H1 (cell line): ENCODE measurements around the gene FAM25A. TPM values are rescaled to one million over a fixed set of nuclear protein-coding genes. Genes with fewer than 3 reads are reported as not detected.

Experiments used
- CTCF ChIA-PET: fragments of 300-600 bp; sonication (Branson Sonifier 250); formaldehyde crosslinking; loops from one replicate; lab custom pipeline; 2021; ENCODE audit not compliant: partially characterized antibody; lab: Charles Lee
- POLR2A ChIA-PET: fragments of 300-600 bp; sonication (Branson Sonifier 250); formaldehyde crosslinking; loops from one replicate; lab custom pipeline; 2021; ENCODE audit warnings: inconsistent platforms; ENCODE audit not compliant: partially characterized antibody; lab: Charles Lee
- DNase-seq, 2 experiments: peaks; one replicate each; pipeline versions ENCODE4 v3.0.0 to v3.0.0-alpha.2; 2010 to 2022; ENCODE audit warnings: low spot score in 2 of 2, low read depth in 1 of 2, mixed read lengths in 1 of 2
- FAIRE-seq: peaks from 2 replicates; lab custom pipeline; 2011; peaks lifted over from hg19 to GRCh38; lab: Jason Lieb, UNC
- H2AFZ ChIP-seq: 2 replicates; pipeline ENCODE4 v1.8.1; 2012; ENCODE audit warnings: low read length, inconsistent platforms
- H2AK5ac ChIP-seq: 2 replicates; pipeline ENCODE4 v1.6.1; 2013; ENCODE audit warnings: low read depth, low read length
- H2BK120ac ChIP-seq: replicated peaks from 2 replicates; pipeline ENCODE3; 2013; ENCODE audit warnings: low read depth, low read length, inconsistent platforms
- H2BK12ac ChIP-seq: 2 replicates; pipeline ENCODE4 v1.6.1; 2013; ENCODE audit warnings: low read depth, low read length
- H2BK15ac ChIP-seq: 2 replicates; pipeline ENCODE4 v1.6.1; 2013; ENCODE audit warnings: low read length
- H2BK20ac ChIP-seq: 2 replicates; pipeline ENCODE4 v1.6.1; 2013; ENCODE audit warnings: low read length
- H2BK5ac ChIP-seq: 2 replicates; pipeline ENCODE4 v1.6.1; 2013; ENCODE audit warnings: low read depth, low read length
- H3K14ac ChIP-seq: 2 replicates; pipeline ENCODE4 v1.6.1; 2013; ENCODE audit warnings: inconsistent platforms; ENCODE audit not compliant: insufficient read length
- H3K18ac ChIP-seq: 2 replicates; pipeline ENCODE4 v1.6.1; 2013; ENCODE audit warnings: low read length; ENCODE audit errors: extremely low read depth
- H3K23ac ChIP-seq: 2 replicates; pipeline ENCODE4 v1.6.1; 2013; ENCODE audit warnings: inconsistent platforms; ENCODE audit not compliant: insufficient read length
- H3K23me2 ChIP-seq: 2 replicates; pipeline ENCODE4 v1.6.1; 2013; ENCODE audit warnings: low read depth, low read length
- H3K27ac ChIP-seq: 2 replicates; pipeline ENCODE4 v1.6.1; 2011; ENCODE audit warnings: low read depth, low read length, inconsistent platforms
- H3K27me3 ChIP-seq, 4 experiments: replicated peaks in 1 of 4; 1 replicate in 1 of 4; 2 replicates in 3 of 4; pipeline versions ENCODE4 v1.6.1 to v1.8.1; 2011 to 2013; ENCODE audit warnings: low read length in 3 of 4, mild to moderate bottlenecking in 3 of 4, inconsistent platforms in 2 of 4, mixed read lengths in 2 of 4, moderate library complexity in 1 of 4; ENCODE audit not compliant: control insufficient read depth in 3 of 4, insufficient read depth in 3 of 4; ENCODE audit errors: extremely low read depth in 1 of 4
- H3K36me3 ChIP-seq, 4 experiments: 2 replicates each; pipeline versions ENCODE4 v1.6.1 to v1.8.1; 2011 to 2013; ENCODE audit warnings: mild to moderate bottlenecking in 4 of 4, low read length in 3 of 4, moderate library complexity in 2 of 4, control low read depth in 1 of 4, inconsistent platforms in 1 of 4; ENCODE audit not compliant: insufficient read depth in 4 of 4, control insufficient read depth in 2 of 4
- H3K4ac ChIP-seq: replicated peaks from 2 replicates; pipeline ENCODE3; 2013; ENCODE audit warnings: low read length, low read depth, mixed read lengths, inconsistent platforms; ENCODE audit not compliant: insufficient read length
- H3K4me1 ChIP-seq, 4 experiments: replicated peaks in 1 of 4; 1 replicate in 1 of 4; 2 replicates in 3 of 4; pipeline versions ENCODE4 v1.6.1 to v1.8.1; 2011 to 2013; ENCODE audit warnings: low read length in 3 of 4, inconsistent platforms in 2 of 4, mixed read lengths in 1 of 4; ENCODE audit not compliant: insufficient read depth in 4 of 4, control insufficient read depth in 3 of 4
- H3K4me2 ChIP-seq, 2 experiments: 2 replicates each; pipeline versions ENCODE4 v1.6.1 to v1.8.1; 2011 to 2013; ENCODE audit warnings: low read depth in 2 of 2, low read length in 2 of 2, control low read depth in 1 of 2, inconsistent platforms in 1 of 2, mild to moderate bottlenecking in 1 of 2; ENCODE audit not compliant: insufficient read depth in 1 of 2
- H3K4me3 ChIP-seq, 4 experiments: fragments of 200-600, 300-600 bp in 1 of 4; sonication (generic), shearing (Covaris generic), sonication (Bioruptor Twin) in 1 of 4; 2 replicates each; pipeline versions ENCODE4 v1.5.1 to v1.8.1; 2011 to 2016; ENCODE audit warnings: low read length in 4 of 4, low read depth in 3 of 4, control low read depth in 2 of 4, inconsistent platforms in 2 of 4, mild to moderate bottlenecking in 2 of 4, mixed read lengths in 1 of 4, moderate library complexity in 1 of 4; ENCODE audit not compliant: insufficient read depth in 2 of 4; ENCODE audit errors: extremely low read depth in 1 of 4
- H3K56ac ChIP-seq: replicated peaks from 2 replicates; pipeline ENCODE3; 2013; ENCODE audit warnings: low read depth, mild to moderate bottlenecking, mixed read lengths, low read length, inconsistent platforms; ENCODE audit not compliant: insufficient read length
- H3K79me1 ChIP-seq: 2 replicates; pipeline ENCODE4 v1.6.1; 2013; ENCODE audit warnings: low read depth, low read length, control low read depth
- H3K79me2 ChIP-seq, 2 experiments: 2 replicates each; pipeline versions ENCODE4 v1.6.1 to v1.8.1; 2012 to 2013; ENCODE audit warnings: low read length in 2 of 2, mild to moderate bottlenecking in 2 of 2, inconsistent platforms in 1 of 2; ENCODE audit not compliant: insufficient read depth in 2 of 2, control insufficient read depth in 1 of 2
- H3K9ac ChIP-seq, 4 experiments: replicated peaks in 1 of 4; 1 replicate in 1 of 4; 2 replicates in 3 of 4; pipeline versions ENCODE4 v1.6.1 to v1.8.1; 2011 to 2013; ENCODE audit warnings: low read depth in 3 of 4, low read length in 3 of 4, control low read depth in 2 of 4, mild to moderate bottlenecking in 2 of 4, moderate library complexity in 2 of 4, inconsistent platforms in 1 of 4; ENCODE audit errors: extremely low read depth in 1 of 4
- H3K9me3 ChIP-seq, 2 experiments: 2 replicates each; pipeline versions ENCODE4 v1.6.1 to v1.8.1; 2012 to 2013; ENCODE audit warnings: mild to moderate bottlenecking in 2 of 2, moderate library complexity in 2 of 2, control low read depth in 1 of 2, inconsistent platforms in 1 of 2, low read depth in 1 of 2, low read length in 1 of 2, mixed read lengths in 1 of 2; ENCODE audit not compliant: insufficient read depth in 2 of 2
- H4K20me1 ChIP-seq, 2 experiments: replicated peaks in 1 of 2; 2 replicates each; pipeline versions ENCODE3 to v1.8.1; 2011 to 2013; ENCODE audit warnings: inconsistent platforms in 2 of 2, low read length in 2 of 2, mild to moderate bottlenecking in 1 of 2; ENCODE audit not compliant: insufficient read depth in 2 of 2, control insufficient read depth in 1 of 2
- H4K5ac ChIP-seq: 2 replicates; pipeline ENCODE4 v1.6.1; 2013; ENCODE audit warnings: low read length, low read depth, mixed read lengths, inconsistent platforms; ENCODE audit not compliant: insufficient read length
- H4K8ac ChIP-seq: 2 replicates; pipeline ENCODE4 v1.8.0; 2013; ENCODE audit warnings: mild to moderate bottlenecking, moderate library complexity, low read length, inconsistent platforms; ENCODE audit not compliant: insufficient read depth; ENCODE audit errors: extremely low read depth
- H4K91ac ChIP-seq: replicated peaks from 2 replicates; pipeline ENCODE3; 2013; ENCODE audit warnings: low read length, mixed read lengths, inconsistent platforms; ENCODE audit not compliant: insufficient read length
- ASH2L ChIP-seq: fragments of 200-600, 300-600 bp; sonication (generic); IDR thresholded peaks from one replicate; pipeline ENCODE4 v1.7.1; 2017; ENCODE audit warnings: low read length
- CEBPB ChIP-seq: IDR thresholded peaks from 2 replicates; pipeline ENCODE4 v1.6.1; 2012; ENCODE audit warnings: low read depth, low read length
- MAFK ChIP-seq: IDR thresholded peaks from 2 replicates; pipeline ENCODE4 v1.6.1; 2012; ENCODE audit warnings: low read depth, mild to moderate bottlenecking, improper control_type of control experiment, low read length
- SIN3A ChIP-seq, 2 experiments: IDR thresholded peaks in 1 of 2; conservative IDR thresholded peaks in 1 of 2; 2 replicates each; pipeline ENCODE4 v1.6.1; 2011 to 2012; ENCODE audit warnings: low read length in 2 of 2, improper control_type of control experiment in 1 of 2, low read depth in 1 of 2, mild to moderate bottlenecking in 1 of 2
- TCF12 ChIP-seq: IDR thresholded peaks from 2 replicates; pipeline ENCODE4 v1.6.1; 2011; ENCODE audit warnings: low read depth, mild to moderate bottlenecking, low read length
- ZNF274 ChIP-seq: IDR thresholded peaks from 2 replicates; pipeline ENCODE4 v1.7.0; 2012; ENCODE audit warnings: low read length, borderline replicate concordance; ENCODE audit errors: extremely low read depth
- WGBS, 2 experiments: shearing (Covaris generic) in 1 of 2; methylation state at CpG; one replicate each; pipeline versions ENCODE4 v1.1.6 to v1.1.7; 2013 to 2015; ENCODE audit warnings: low lambda C conversion rate in 2 of 2, mixed read lengths in 2 of 2, inconsistent platforms in 1 of 2, low coverage in 1 of 2, missing lambda C conversion rate in 1 of 2; ENCODE audit not compliant: insufficient replicate concordance in 2 of 2, insufficient coverage in 1 of 2, insufficient read length in 1 of 2; ENCODE audit errors: extremely low coverage in 1 of 2, missing lambda C conversion rate in 1 of 2; 5-methylcytosine and 5-hydroxymethylcytosine counted together
- polyA plus RNA-seq, 7 experiments: library from polyadenylated mRNA; depleted of rRNA in 3 of 7; stranded (reverse) in 5 of 7; unstranded in 2 of 7; fragments of >200 nt in 5 of 7; fragments of 200-250 nt in 2 of 7; gene quantifications; 1 replicate in 5 of 7; 2 replicates in 1 of 7; 4 replicates in 1 of 7; pipeline versions ENCODE4 v1.2.1 to v1.2.3, GENCODE V29; 2011 to 2013; ENCODE audit warnings: missing spikeins in 2 of 7, mixed read lengths in 2 of 7
- total RNA-seq: library from RNA; stranded (reverse); fragmentation: NEBNext Ultra II Directional; extraction: Animal tissue kit (Norgen Biotek cat#: 25700); gene quantifications from 2 replicates; pipeline ENCODE4 v1.2.1, GENCODE V29; 2021
- TF ChIP-seq, protein P1 (sequence below): IDR thresholded peaks from 2 replicates; pipeline ENCODE4 v1.6.1; 2011; ENCODE audit warnings: low read depth, mild to moderate bottlenecking, low read length; ENCODE audit not compliant: insufficient read depth

Gene FAM25A
- total and polyA plus RNA-seq, 2 of the 8 experiments (the other 6 are each of a cell fraction or from before 2014, with no cell fraction given), result not detected

DNA sequence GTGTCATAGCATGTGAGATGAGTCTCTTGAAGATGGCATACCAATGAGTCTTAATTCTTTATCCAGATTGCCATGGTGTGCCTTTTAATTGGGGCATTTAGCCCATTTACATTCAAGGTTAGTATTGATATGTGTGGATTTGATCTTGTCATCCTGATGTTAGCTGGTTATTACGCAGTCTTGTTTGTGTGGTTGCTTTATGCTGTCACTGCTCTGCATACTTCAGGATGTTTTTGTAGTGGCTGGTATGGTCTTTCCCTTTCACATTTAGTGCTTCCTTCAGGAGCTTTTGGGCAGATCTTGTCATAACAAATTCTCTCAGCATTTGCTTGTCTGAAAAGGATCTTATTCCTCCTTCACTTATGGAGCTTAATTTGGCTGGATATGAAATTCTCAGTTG, 16.5 kb downstream of the FAM25A start:
- no peak overlapping the region for H3K14ac ChIP-seq
- no peak overlapping the region for H4K8ac ChIP-seq
- no peak overlapping the region for H2AK5ac ChIP-seq
- H4K20me1 ChIP-seq, result no peaks in the 10 kb centered on the region
- ChIA-PET POLR2A (no interaction called here), CTCF (interaction anchor here (0.7 to 1.0 kb wide), 2 partner anchors 51 to 91 kb away, joined by 3 read pairs; no protein-coding TSS in a partner anchor)
- no peak overlapping the region for H2BK15ac ChIP-seq
- no peak overlapping the region for H4K5ac ChIP-seq
- no peaks in the 10 kb centered on the region for H3K23me2 ChIP-seq
- H3K4me3 ChIP-seq, result no peak overlapping the region
- H2BK20ac ChIP-seq, result no peak overlapping the region
- H3K18ac ChIP-seq, result no peak overlapping the region
- H3K23ac ChIP-seq, result no peak overlapping the region
- H2BK120ac ChIP-seq, result no peak overlapping the region
- no peak for DNase-seq
- H2BK5ac ChIP-seq, result no peak overlapping the region
- WGBS, 2 experiments, result 100% methylated on average over 1 of the region's 1 CpG; no CpG with 5 or more reads in 1 of the 2 experiments
- H4K91ac ChIP-seq, result no peak overlapping the region
- H3K56ac ChIP-seq, result no peak overlapping the region
- H3K9me3 ChIP-seq, result no peaks in the 10 kb centered on the region
- H3K4me2 ChIP-seq, result no peak overlapping the region
- 0 out of 7 replicates have a peak, but pooled peaks cover 0 to 2% (median 0%) of the 10 kb centered on the region in 4 experiments for H3K4me1 ChIP-seq
- H3K79me2 ChIP-seq, result no peaks in the 10 kb centered on the region
- H3K9ac ChIP-seq, result no peak overlapping the region
- no peak overlapping the region for H3K4ac ChIP-seq
- no peak overlapping the region for H2BK12ac ChIP-seq
- no peak overlapping the region for H2AFZ ChIP-seq
- no peaks in the 10 kb centered on the region for H3K27me3 ChIP-seq
- no peak overlapping the region for H3K27ac ChIP-seq
- no peaks in the 10 kb centered on the region for H3K36me3 ChIP-seq
- no peaks in the 10 kb centered on the region for H3K79me1 ChIP-seq
- FAIRE-seq, result no peak
- TF ChIP-seq SIN3A (conservative IDR thresholded peaks at IDR 0.05 in 1 of 2, IDR thresholded peaks at IDR 0.05 in 1 of 2; ENCODE audit: low read depth in 1 of 2, low read length in 2 of 2), result no peak
- TF ChIP-seq MAFK, result no peak
- no peak for TF ChIP-seq TCF12
- TF ChIP-seq CEBPB, result no peak
- TF ChIP-seq, protein P1, sequence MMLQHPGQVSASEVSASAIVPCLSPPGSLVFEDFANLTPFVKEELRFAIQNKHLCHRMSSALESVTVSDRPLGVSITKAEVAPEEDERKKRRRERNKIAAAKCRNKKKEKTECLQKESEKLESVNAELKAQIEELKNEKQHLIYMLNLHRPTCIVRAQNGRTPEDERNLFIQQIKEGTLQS, result no peak
- TF ChIP-seq ASH2L, result no peak
- TF ChIP-seq ZNF274, result no peak
